HG03457 (cell line): ENCODE results near the gene MGAT4D.
A peak's percentile ranks its signal among the peaks of the same experiment; 100 is the strongest.
"Not testable (repeated sequence)": the region's sequence is repeated elsewhere in the genome, so short reads cannot be mapped to it uniquely, and the experiment has no call there.

Experiments used
- ATAC-seq: cut with Tn5 transposase; IDR thresholded peaks from one replicate; pipeline ENCODE4 v1.9.1; 2021; ENCODE audit warnings: moderate number of reproducible peaks; ENCODE audit not compliant: unreplicated experiment

Gene MGAT4D

GRCh38 chr4:140497747-140498636 is at the start of gene MGAT4D:
Gene MGAT4D, minus strand, starts transcription at chr4:140498293. Its CDS starts 71 bp downstream, at chr4:140498222.
- no peak for ATAC-seq

GRCh38 chr4:140533951-140534480 is 35.9 kb upstream of the MGAT4D start:
- ATAC-seq = no peak

GRCh38 chr4:140529434-140529833 is 31.3 kb upstream of the MGAT4D start:
- ATAC-seq = no peak

DNA sequence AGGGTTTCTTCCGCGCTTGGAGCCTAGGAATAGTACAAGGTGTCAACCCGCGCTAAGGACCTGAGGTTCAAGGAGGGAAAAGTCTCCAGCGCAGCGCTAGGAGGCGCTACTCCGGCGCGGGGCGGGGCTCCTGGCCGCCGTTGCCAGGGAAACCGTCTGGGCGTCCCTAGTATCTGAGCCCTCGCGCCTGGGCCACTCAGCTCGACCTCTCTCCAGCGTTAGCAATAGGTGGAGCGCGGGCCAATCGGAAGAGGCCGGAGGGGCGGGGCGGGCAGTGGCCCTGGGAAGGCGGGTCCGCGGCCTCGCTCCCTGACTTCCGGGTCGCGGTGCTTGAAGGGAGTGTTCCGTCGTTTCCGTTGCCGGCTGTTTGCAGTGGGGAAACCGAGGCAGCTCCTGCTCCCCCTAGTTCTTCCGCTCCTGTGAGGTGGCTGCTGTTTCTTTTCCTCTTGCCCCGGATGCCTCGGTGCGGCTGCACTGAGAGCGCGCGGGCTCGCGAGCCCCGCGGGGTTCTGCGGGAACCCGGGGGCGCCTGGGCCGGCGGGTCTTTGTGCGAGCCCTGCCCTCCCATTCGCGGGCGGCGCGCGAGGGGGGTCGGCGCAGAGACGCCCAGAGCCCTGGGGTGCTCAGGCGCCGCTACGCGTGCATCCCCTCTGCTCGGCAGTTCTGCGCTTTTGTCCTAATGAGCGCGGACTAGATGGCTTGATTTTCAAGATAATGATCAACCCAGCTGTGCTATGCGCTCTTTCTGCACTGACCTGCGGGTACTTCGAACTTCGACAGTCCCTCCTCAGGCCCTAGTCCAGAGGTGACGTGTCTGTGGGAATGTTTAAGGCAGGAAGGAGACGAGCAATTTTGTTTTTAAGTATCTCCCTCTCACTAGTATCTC is 26.0 kb upstream of the MGAT4D start, which contains the start of gene ELMOD2:
ELMOD2 (plus strand) TSS at position 312 of the 886 bp plus-strand sequence. CDS start 1,261 bp downstream, outside the sequence.
- ATAC-seq = peak; percentile 100

GRCh38 chr4:140523370-140523856 is 25.3 kb upstream of the MGAT4D start:
- no peak for ATAC-seq

DNA sequence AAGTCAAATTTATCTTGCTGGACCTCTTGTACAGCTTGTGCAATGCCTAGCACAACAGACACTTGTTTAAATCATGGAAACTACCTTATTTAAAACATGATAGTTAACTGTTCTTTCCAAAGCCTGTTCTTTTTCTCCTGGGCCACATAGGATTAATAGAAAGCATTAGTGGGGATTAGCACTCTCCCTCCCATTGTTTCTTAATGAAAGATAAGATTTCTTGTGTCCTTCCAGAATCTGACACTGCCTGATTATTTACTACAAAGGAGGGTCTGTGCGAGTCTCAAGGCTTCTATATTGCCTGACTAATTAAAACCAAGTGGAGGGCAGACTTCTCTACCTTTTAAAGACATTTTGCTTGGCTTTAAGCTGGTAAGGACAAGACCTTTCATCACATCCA is 17.3 kb upstream of the MGAT4D start:
- ATAC-seq = no peak

- ATAC-seq = not testable (repeated sequence)
Observed at GRCh38 chr4:140513765-140514164, 15.7 kb upstream of the MGAT4D start.

GRCh38 chr4:140504261-140504660 is 6.2 kb upstream of the MGAT4D start:
- no peak for ATAC-seq

DNA sequence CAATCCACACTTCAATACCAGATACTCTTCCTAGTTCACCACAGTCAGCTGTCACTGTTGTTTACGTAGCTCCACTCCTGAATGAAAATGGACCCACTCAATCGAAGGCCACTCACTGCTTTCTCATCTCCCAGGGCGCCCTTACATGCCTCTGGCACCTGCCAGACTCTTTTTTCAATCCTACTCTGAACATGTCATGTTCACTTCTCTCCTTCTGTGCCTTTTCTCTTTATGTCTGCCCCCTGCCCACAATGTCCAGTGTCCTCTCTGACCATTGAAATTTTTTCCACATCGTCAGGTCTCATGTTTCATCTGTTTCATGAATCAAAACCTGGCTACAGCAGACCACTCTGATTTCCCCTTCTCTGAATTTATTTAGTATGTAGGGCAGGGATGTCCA is 1.3 kb upstream of the MGAT4D start:
- ATAC-seq = no peak

GRCh38 chr4:140497405-140497746 is 717 bp downstream of the MGAT4D start:
- ATAC-seq = no peak

GRCh38 chr4:140485939-140486338 is 12.2 kb downstream of the MGAT4D start:
- ATAC-seq = no peak

DNA sequence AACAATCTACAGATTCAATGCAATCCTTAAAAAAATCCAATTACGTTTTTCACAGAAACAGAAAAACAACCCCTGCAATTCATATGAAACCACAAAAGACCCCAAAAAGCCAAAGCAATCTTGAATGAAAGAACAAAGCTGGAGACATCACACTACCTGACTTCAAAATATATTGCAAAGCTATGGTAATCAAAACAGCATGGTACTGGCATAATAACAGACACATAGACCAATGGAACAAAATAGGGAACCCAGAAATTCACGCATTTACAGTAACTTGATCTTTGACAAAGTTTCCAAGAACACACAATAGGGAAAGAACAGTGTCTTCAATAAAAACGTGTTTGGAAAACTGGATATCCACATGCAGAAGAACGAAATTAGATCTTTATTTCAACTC is 14.6 kb downstream of the MGAT4D start:
- ATAC-seq = no peak

DNA sequence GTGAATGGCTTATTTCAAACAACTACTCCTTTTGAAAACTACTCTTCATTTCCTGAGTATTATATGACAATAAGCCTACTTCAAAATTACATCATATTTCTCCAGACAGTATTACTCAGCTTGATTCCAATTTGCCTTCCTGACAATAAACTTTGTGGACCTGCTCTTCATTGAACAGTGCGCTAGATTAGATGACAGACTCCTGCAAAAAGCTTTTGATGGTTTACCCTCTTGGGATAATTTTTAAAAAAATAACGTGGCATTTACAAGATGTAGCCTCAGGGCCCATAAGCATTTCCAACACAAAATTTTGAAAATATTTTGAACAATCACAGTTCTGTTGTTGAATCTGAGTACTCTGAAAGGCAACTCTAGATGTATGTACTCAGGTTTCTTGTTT is 25.9 kb downstream of the MGAT4D start:
- ATAC-seq = no peak

DNA sequence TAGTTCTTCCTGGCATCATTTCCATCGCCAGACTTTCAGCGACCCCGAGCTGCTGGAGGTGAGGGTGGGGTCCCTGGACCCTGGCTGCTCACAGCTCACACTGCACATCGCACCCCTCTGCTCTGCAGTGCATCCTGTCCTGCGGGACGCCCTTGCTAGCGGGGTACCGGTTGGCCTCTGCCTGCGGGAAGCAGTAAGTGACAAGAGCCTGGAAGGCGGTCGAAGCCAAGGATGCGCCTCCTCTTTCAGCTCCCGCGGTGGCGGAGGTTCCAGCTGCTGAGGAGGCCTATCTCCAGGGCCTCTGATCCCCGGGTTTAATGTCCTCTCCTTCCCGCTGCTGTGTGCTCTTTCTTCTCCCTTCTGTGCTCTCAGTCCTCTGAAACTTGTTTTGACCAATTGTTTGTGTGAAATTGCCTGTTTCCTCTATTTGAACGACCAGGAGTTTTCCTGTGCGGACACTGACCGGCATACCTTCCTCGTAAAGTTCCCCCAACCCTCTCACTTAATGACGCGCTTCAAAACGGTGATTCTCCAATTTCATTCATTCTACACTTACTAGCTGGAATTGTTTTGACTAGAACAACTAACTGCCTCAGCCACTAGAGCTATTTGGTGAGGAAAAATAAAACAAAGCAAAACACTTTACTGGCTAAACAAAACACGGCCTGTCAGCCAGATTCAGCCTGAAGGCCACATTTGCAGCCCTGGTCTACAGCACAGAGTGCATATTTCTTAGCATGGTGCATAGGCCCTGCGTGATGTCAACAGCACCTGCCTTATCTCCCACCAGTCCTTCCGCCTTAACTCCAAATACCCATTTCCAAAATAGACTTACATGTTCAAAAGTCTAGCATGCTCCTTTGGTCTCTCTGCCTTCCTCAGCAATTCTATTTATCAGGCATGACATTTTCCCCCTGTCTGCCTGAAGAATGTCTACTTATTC is 28.0 kb downstream of the MGAT4D start:
- no peak for ATAC-seq

GRCh38 chr4:140466146-140466545 is 31.9 kb downstream of the MGAT4D start:
- ATAC-seq = no peak

DNA sequence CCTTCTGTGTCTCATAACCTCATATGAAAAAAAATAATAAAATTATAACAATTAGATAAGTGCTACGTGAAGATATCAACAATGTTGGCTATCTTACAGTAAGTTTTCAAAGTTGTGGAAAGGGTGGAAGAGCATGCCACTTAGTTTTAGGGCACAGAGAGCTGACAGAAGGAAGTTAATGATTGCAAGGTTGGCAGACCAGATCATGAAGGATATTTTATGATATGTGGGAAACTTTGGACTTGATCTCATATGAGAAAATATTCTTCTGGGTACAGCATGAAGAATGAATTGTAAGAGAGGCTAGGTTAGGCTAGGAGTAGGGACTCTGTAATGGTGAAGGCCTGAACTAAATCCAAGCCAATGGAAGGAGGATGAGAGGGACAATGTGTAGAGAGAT is 34.5 kb downstream of the MGAT4D start:
- no peak for ATAC-seq

DNA sequence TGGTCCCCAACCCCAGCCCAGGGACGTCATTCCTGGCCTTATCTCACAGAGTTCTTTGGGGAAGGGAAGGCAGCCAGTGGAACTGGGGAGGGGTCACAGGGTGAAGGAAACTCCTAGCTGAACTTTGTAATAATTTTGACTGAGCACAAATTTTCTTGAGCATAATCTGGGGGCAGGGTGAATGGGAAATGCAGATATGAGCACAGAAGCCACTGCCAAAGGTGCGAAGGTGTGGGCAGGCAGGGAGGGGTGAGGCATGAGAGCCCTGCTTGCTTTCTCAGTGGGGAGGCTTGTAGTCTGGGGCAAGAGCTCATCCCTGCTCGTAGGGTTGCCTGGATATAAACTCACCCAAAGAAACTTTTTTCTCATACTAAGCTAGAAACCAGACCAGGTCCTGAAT is 34.9 kb downstream of the MGAT4D start:
- ATAC-seq = no peak

GRCh38 chr4:140450352-140450751 is 47.7 kb downstream of the MGAT4D start:
- ATAC-seq = no peak

DNA sequence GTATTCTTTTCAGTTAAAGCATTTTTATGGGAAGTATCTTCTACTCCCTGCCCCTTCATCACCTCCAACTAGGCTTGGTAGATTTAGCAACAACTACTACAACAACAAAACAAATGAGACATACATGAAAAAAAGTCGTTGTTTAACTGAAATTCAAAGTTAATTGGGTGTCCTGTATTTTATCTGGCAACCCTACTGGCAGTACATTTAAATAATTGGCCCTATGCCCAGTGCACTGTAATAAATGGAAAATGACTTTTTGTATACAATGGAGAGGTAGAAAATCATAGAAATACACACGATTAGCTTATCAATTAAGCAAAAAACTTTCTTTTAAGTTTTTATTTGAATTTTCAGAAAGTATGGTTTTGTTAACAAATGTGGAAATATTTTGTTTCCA is 49.3 kb downstream of the MGAT4D start:
- ATAC-seq = no peak

GRCh38 chr4:140448162-140448561 is 49.9 kb downstream of the MGAT4D start:
- ATAC-seq = no peak
